Kidney (tissue), 14 donors: ENCODE measurements around the gene VTCN1. TPM values are rescaled to one million over a fixed set of nuclear protein-coding genes. Genes with fewer than 3 reads are reported as not detected.

ENCODE experiments used
- DNase-seq, 5 donors: peaks; one replicate each; pipeline ENCODE4 v3.0.0-alpha.2; 2013 to 2020
- FAIRE-seq: peaks from 2 replicates; lab custom pipeline; 2012; peaks lifted over from hg19 to GRCh38; lab: Jason Lieb, UNC
- H3K27ac ChIP-seq, 2 donors: one replicate each; pipeline ENCODE4 v1.7.0; 2013; ENCODE audit warnings: low read depth in 2 of 2, low read length in 2 of 2, inconsistent platforms in 1 of 2
- H3K27me3 ChIP-seq: one replicate; pipeline ENCODE4 v1.7.1; 2013; ENCODE audit warnings: low read length, inconsistent platforms; ENCODE audit not compliant: control insufficient read depth, insufficient read depth
- H3K36me3 ChIP-seq, 3 donors: one replicate each; pipeline versions ENCODE4 v1.7.0 to v1.7.1; 2013; ENCODE audit warnings: low read length in 3 of 3, control low read depth in 1 of 3, inconsistent platforms in 1 of 3; ENCODE audit not compliant: insufficient read depth in 3 of 3, control insufficient read depth in 2 of 3
- H3K4me1 ChIP-seq, 3 donors: one replicate each; pipeline versions ENCODE4 v1.7.0 to v1.7.1; 2013; ENCODE audit warnings: low read length in 3 of 3, inconsistent platforms in 1 of 3, low read depth in 1 of 3; ENCODE audit not compliant: control insufficient read depth in 2 of 3, insufficient read depth in 2 of 3
- H3K4me3 ChIP-seq, 3 donors: one replicate each; pipeline versions ENCODE4 v1.7.0 to v1.8.1; 2013; ENCODE audit warnings: low read length in 3 of 3, control low read depth in 1 of 3, inconsistent platforms in 1 of 3
- H3K9ac ChIP-seq, 3 donors: one replicate each; pipeline versions ENCODE4 v1.7.0 to v1.7.1; 2013; ENCODE audit warnings: low read length in 3 of 3, control low read depth in 1 of 3, inconsistent platforms in 1 of 3
- H3K9me3 ChIP-seq, 3 donors: one replicate each; pipeline versions ENCODE4 v1.7.0 to v1.7.1; 2013; ENCODE audit warnings: low read length in 3 of 3, control low read depth in 1 of 3, inconsistent platforms in 1 of 3; ENCODE audit not compliant: control insufficient read depth in 2 of 3, insufficient read depth in 1 of 3
- CTCF ChIP-seq: IDR thresholded peaks from 3 replicates; pipeline ENCODE4 v1.5.1; 2012; ENCODE audit warnings: mild to moderate bottlenecking, moderate library complexity, borderline replicate concordance; ENCODE audit not compliant: insufficient read depth; ENCODE audit errors: extremely low read depth
- intact Hi-C: fragments of 100-400 bp; cut with DNase I; formaldehyde crosslinking; loops from one replicate; pipeline ENCODE4 v1.11.1; 2022
- polyA plus RNA-seq: library from polyadenylated mRNA; stranded (reverse); fragments of 350-450 nt; fragmentation: Illumina TruSeq; extraction: RNeasy Lipid Tissue Mini Kit (QIAGEN cat#74804); gene quantifications from one replicate; pipeline ENCODE4 v1.2.3, GENCODE V29; 2014; ENCODE audit warnings: low read depth, low replicate concordance; ENCODE audit not compliant: insufficient read depth
- total RNA-seq: library from RNA; stranded (reverse); fragmentation: NEBNext Ultra II Directional; extraction: Animal tissue kit (Norgen Biotek cat#: 25700); gene quantifications from one replicate; pipeline ENCODE4 v1.2.1, GENCODE V29; 2021
- donor health status: control.
- donor health status: control.
- donor health status: control.
- donor health status: control.
- donor health status: control.
- donor health status: DM: yes; HTN: yes; CAD: no.
- donor health status: Normal renal cell carcinoma (clear cell type).

The VTCN1 gene
- total and polyA plus RNA-seq, 2 donors from 2014 or later, result 26.5 to 32.6 TPM

- FAIRE-seq (no peak), DNase-seq (no peak)
- Histone ChIP-seq H3K27ac (no peak overlapping the region), H3K9me3 (no peaks in the 10 kb centered on the region), H3K9ac (no peak overlapping the region), H3K27me3 (no peaks in the 10 kb centered on the region), H3K36me3 (no peaks in the 10 kb centered on the region), H3K4me3 (no peak overlapping the region), H3K4me1 (no peaks in the 10 kb centered on the region)
- intact Hi-C loops, result no loop called here
- TF ChIP-seq CTCF, result no peak
These were observed 46.6 kb upstream of the VTCN1 start for GRCh38 chr1:117257291-117257690.

- no peak for TF ChIP-seq CTCF
- DNase-seq (no peak), FAIRE-seq (no peak)
- no peaks in the 10 kb centered on the region for H3K36me3 ChIP-seq
- no peak overlapping the region for H3K9ac ChIP-seq
- no peaks in the 10 kb centered on the region for H3K9me3 ChIP-seq
- no peaks in the 10 kb centered on the region for H3K4me1 ChIP-seq
- intact Hi-C loops, result no loop called here
- H3K27ac ChIP-seq, result no peak overlapping the region
- H3K4me3 ChIP-seq, result no peak overlapping the region
- H3K27me3 ChIP-seq, result no peaks in the 10 kb centered on the region
These were observed 39.4 kb upstream of the VTCN1 start for GRCh38 chr1:117250061-117250606.

GRCh38 chr1:117244971-117245370, 34.2 kb upstream of the VTCN1 start:
- H3K36me3 ChIP-seq, result no peaks in the 10 kb centered on the region
- H3K9me3 ChIP-seq, result no peaks in the 10 kb centered on the region
- H3K4me1 ChIP-seq, result no peaks in the 10 kb centered on the region
- H3K27me3 ChIP-seq, result no peaks in the 10 kb centered on the region
- no peak for FAIRE-seq
- DNase-seq, result no peak
- H3K9ac ChIP-seq, result no peak overlapping the region
- intact Hi-C loops, result no loop called here
- no peak for TF ChIP-seq CTCF
- no peak overlapping the region for H3K4me3 ChIP-seq
- H3K27ac ChIP-seq, result no peak overlapping the region

- Histone ChIP-seq H3K27me3 (no peaks in the 10 kb centered on the region), H3K9me3 (no peaks in the 10 kb centered on the region), H3K9ac (no peak overlapping the region), H3K27ac (no peak overlapping the region), H3K4me1 (no peaks in the 10 kb centered on the region), H3K36me3 (no peaks in the 10 kb centered on the region), H3K4me3 (no peak overlapping the region)
- intact Hi-C loops, result no loop called here
- no peak for FAIRE-seq
- DNase-seq, result no peak
- no peak for TF ChIP-seq CTCF
These were observed 33.6 kb upstream of the VTCN1 start for GRCh38 chr1:117244306-117244705.
